H1 (cell line): ENCODE data around the gene PLSCR3. TPM values are rescaled to one million over a fixed set of nuclear protein-coding genes. Genes with fewer than 3 reads are reported as not detected.

Experiments used
- CTCF ChIA-PET: fragments of 300-600 bp; sonication (Branson Sonifier 250); formaldehyde crosslinking; loops from one replicate; lab custom pipeline; 2021; ENCODE audit not compliant: partially characterized antibody; lab: Charles Lee
- POLR2A ChIA-PET: fragments of 300-600 bp; sonication (Branson Sonifier 250); formaldehyde crosslinking; loops from one replicate; lab custom pipeline; 2021; ENCODE audit warnings: inconsistent platforms; ENCODE audit not compliant: partially characterized antibody; lab: Charles Lee
- DNase-seq, 2 experiments: peaks; one replicate each; pipeline versions ENCODE4 v3.0.0 to v3.0.0-alpha.2; 2010 to 2022; ENCODE audit warnings: low spot score in 2 of 2, low read depth in 1 of 2, mixed read lengths in 1 of 2
- FAIRE-seq: peaks from 2 replicates; lab custom pipeline; 2011; peaks lifted over from hg19 to GRCh38; lab: Jason Lieb, UNC
- H2AFZ ChIP-seq: 2 replicates; pipeline ENCODE4 v1.8.1; 2012; ENCODE audit warnings: low read length, inconsistent platforms
- H2AK5ac ChIP-seq: 2 replicates; pipeline ENCODE4 v1.6.1; 2013; ENCODE audit warnings: low read depth, low read length
- H2BK120ac ChIP-seq: replicated peaks from 2 replicates; pipeline ENCODE3; 2013; ENCODE audit warnings: low read depth, low read length, inconsistent platforms
- H2BK12ac ChIP-seq: 2 replicates; pipeline ENCODE4 v1.6.1; 2013; ENCODE audit warnings: low read depth, low read length
- H2BK15ac ChIP-seq: 2 replicates; pipeline ENCODE4 v1.6.1; 2013; ENCODE audit warnings: low read length
- H2BK20ac ChIP-seq: 2 replicates; pipeline ENCODE4 v1.6.1; 2013; ENCODE audit warnings: low read length
- H2BK5ac ChIP-seq: 2 replicates; pipeline ENCODE4 v1.6.1; 2013; ENCODE audit warnings: low read depth, low read length
- H3K14ac ChIP-seq: 2 replicates; pipeline ENCODE4 v1.6.1; 2013; ENCODE audit warnings: inconsistent platforms; ENCODE audit not compliant: insufficient read length
- H3K18ac ChIP-seq: 2 replicates; pipeline ENCODE4 v1.6.1; 2013; ENCODE audit warnings: low read length; ENCODE audit errors: extremely low read depth
- H3K23ac ChIP-seq: 2 replicates; pipeline ENCODE4 v1.6.1; 2013; ENCODE audit warnings: inconsistent platforms; ENCODE audit not compliant: insufficient read length
- H3K23me2 ChIP-seq: 2 replicates; pipeline ENCODE4 v1.6.1; 2013; ENCODE audit warnings: low read depth, low read length
- H3K27ac ChIP-seq: 2 replicates; pipeline ENCODE4 v1.6.1; 2011; ENCODE audit warnings: low read depth, low read length, inconsistent platforms
- H3K27me3 ChIP-seq, 4 experiments: replicated peaks in 1 of 4; 1 replicate in 1 of 4; 2 replicates in 3 of 4; pipeline versions ENCODE4 v1.6.1 to v1.8.1; 2011 to 2013; ENCODE audit warnings: low read length in 3 of 4, mild to moderate bottlenecking in 3 of 4, inconsistent platforms in 2 of 4, mixed read lengths in 2 of 4, moderate library complexity in 1 of 4; ENCODE audit not compliant: control insufficient read depth in 3 of 4, insufficient read depth in 3 of 4; ENCODE audit errors: extremely low read depth in 1 of 4
- H3K36me3 ChIP-seq, 4 experiments: 2 replicates each; pipeline versions ENCODE4 v1.6.1 to v1.8.1; 2011 to 2013; ENCODE audit warnings: mild to moderate bottlenecking in 4 of 4, low read length in 3 of 4, moderate library complexity in 2 of 4, control low read depth in 1 of 4, inconsistent platforms in 1 of 4; ENCODE audit not compliant: insufficient read depth in 4 of 4, control insufficient read depth in 2 of 4
- H3K4ac ChIP-seq: replicated peaks from 2 replicates; pipeline ENCODE3; 2013; ENCODE audit warnings: low read length, low read depth, mixed read lengths, inconsistent platforms; ENCODE audit not compliant: insufficient read length
- H3K4me1 ChIP-seq, 4 experiments: replicated peaks in 1 of 4; 1 replicate in 1 of 4; 2 replicates in 3 of 4; pipeline versions ENCODE4 v1.6.1 to v1.8.1; 2011 to 2013; ENCODE audit warnings: low read length in 3 of 4, inconsistent platforms in 2 of 4, mixed read lengths in 1 of 4; ENCODE audit not compliant: insufficient read depth in 4 of 4, control insufficient read depth in 3 of 4
- H3K4me2 ChIP-seq, 2 experiments: 2 replicates each; pipeline versions ENCODE4 v1.6.1 to v1.8.1; 2011 to 2013; ENCODE audit warnings: low read depth in 2 of 2, low read length in 2 of 2, control low read depth in 1 of 2, inconsistent platforms in 1 of 2, mild to moderate bottlenecking in 1 of 2; ENCODE audit not compliant: insufficient read depth in 1 of 2
- H3K4me3 ChIP-seq, 4 experiments: fragments of 200-600, 300-600 bp in 1 of 4; sonication (generic), shearing (Covaris generic), sonication (Bioruptor Twin) in 1 of 4; 2 replicates each; pipeline versions ENCODE4 v1.5.1 to v1.8.1; 2011 to 2016; ENCODE audit warnings: low read length in 4 of 4, low read depth in 3 of 4, control low read depth in 2 of 4, inconsistent platforms in 2 of 4, mild to moderate bottlenecking in 2 of 4, mixed read lengths in 1 of 4, moderate library complexity in 1 of 4; ENCODE audit not compliant: insufficient read depth in 2 of 4; ENCODE audit errors: extremely low read depth in 1 of 4
- H3K56ac ChIP-seq: replicated peaks from 2 replicates; pipeline ENCODE3; 2013; ENCODE audit warnings: low read depth, mild to moderate bottlenecking, mixed read lengths, low read length, inconsistent platforms; ENCODE audit not compliant: insufficient read length
- H3K79me1 ChIP-seq: 2 replicates; pipeline ENCODE4 v1.6.1; 2013; ENCODE audit warnings: low read depth, low read length, control low read depth
- H3K79me2 ChIP-seq, 2 experiments: 2 replicates each; pipeline versions ENCODE4 v1.6.1 to v1.8.1; 2012 to 2013; ENCODE audit warnings: low read length in 2 of 2, mild to moderate bottlenecking in 2 of 2, inconsistent platforms in 1 of 2; ENCODE audit not compliant: insufficient read depth in 2 of 2, control insufficient read depth in 1 of 2
- H3K9ac ChIP-seq, 4 experiments: replicated peaks in 1 of 4; 1 replicate in 1 of 4; 2 replicates in 3 of 4; pipeline versions ENCODE4 v1.6.1 to v1.8.1; 2011 to 2013; ENCODE audit warnings: low read depth in 3 of 4, low read length in 3 of 4, control low read depth in 2 of 4, mild to moderate bottlenecking in 2 of 4, moderate library complexity in 2 of 4, inconsistent platforms in 1 of 4; ENCODE audit errors: extremely low read depth in 1 of 4
- H3K9me3 ChIP-seq, 2 experiments: 2 replicates each; pipeline versions ENCODE4 v1.6.1 to v1.8.1; 2012 to 2013; ENCODE audit warnings: mild to moderate bottlenecking in 2 of 2, moderate library complexity in 2 of 2, control low read depth in 1 of 2, inconsistent platforms in 1 of 2, low read depth in 1 of 2, low read length in 1 of 2, mixed read lengths in 1 of 2; ENCODE audit not compliant: insufficient read depth in 2 of 2
- H4K20me1 ChIP-seq, 2 experiments: replicated peaks in 1 of 2; 2 replicates each; pipeline versions ENCODE3 to v1.8.1; 2011 to 2013; ENCODE audit warnings: inconsistent platforms in 2 of 2, low read length in 2 of 2, mild to moderate bottlenecking in 1 of 2; ENCODE audit not compliant: insufficient read depth in 2 of 2, control insufficient read depth in 1 of 2
- H4K5ac ChIP-seq: 2 replicates; pipeline ENCODE4 v1.6.1; 2013; ENCODE audit warnings: low read length, low read depth, mixed read lengths, inconsistent platforms; ENCODE audit not compliant: insufficient read length
- H4K8ac ChIP-seq: 2 replicates; pipeline ENCODE4 v1.8.0; 2013; ENCODE audit warnings: mild to moderate bottlenecking, moderate library complexity, low read length, inconsistent platforms; ENCODE audit not compliant: insufficient read depth; ENCODE audit errors: extremely low read depth
- H4K91ac ChIP-seq: replicated peaks from 2 replicates; pipeline ENCODE3; 2013; ENCODE audit warnings: low read length, mixed read lengths, inconsistent platforms; ENCODE audit not compliant: insufficient read length
- CEBPB ChIP-seq: IDR thresholded peaks from 2 replicates; pipeline ENCODE4 v1.6.1; 2012; ENCODE audit warnings: low read depth, low read length
- CHD1 ChIP-seq: IDR thresholded peaks from 2 replicates; pipeline ENCODE4 v1.6.1; 2012; ENCODE audit warnings: low read depth, low read length, improper control_type of control experiment
- HDAC2 ChIP-seq, 2 experiments: fragments of 300-600 bp in 1 of 2; sonication (generic) in 1 of 2; IDR thresholded peaks; 2 replicates each; pipeline ENCODE4 v1.6.1; 2011 to 2012; ENCODE audit warnings: low read depth in 2 of 2, low read length in 2 of 2, mild to moderate bottlenecking in 2 of 2, moderate library complexity in 2 of 2, borderline replicate concordance in 1 of 2, inconsistent platforms in 1 of 2
- JUND ChIP-seq: IDR thresholded peaks from 2 replicates; pipeline ENCODE4 v1.6.1; 2011; ENCODE audit warnings: mild to moderate bottlenecking, improper control_type of control experiment, low read length
- KDM4A ChIP-seq: IDR thresholded peaks from one replicate; pipeline ENCODE4 v1.7.1; 2012; ENCODE audit warnings: low read depth, mild to moderate bottlenecking, moderate library complexity, low read length, inconsistent platforms; ENCODE audit not compliant: severe bottlenecking
- POU5F1 ChIP-seq: IDR thresholded peaks from 2 replicates; pipeline ENCODE4 v1.6.1; 2011; ENCODE audit warnings: low read depth, mild to moderate bottlenecking, low read length, moderate library complexity
- RAD21 ChIP-seq, 2 experiments: IDR thresholded peaks in 1 of 2; conservative IDR thresholded peaks in 1 of 2; 2 replicates each; pipeline ENCODE4 v1.6.1; 2011; ENCODE audit warnings: low read depth in 2 of 2, low read length in 2 of 2, improper control_type of control experiment in 1 of 2, inconsistent platforms in 1 of 2, mild to moderate bottlenecking in 1 of 2, moderate library complexity in 1 of 2
- SAP30 ChIP-seq: fragments of 300-600 bp; sonication (generic); IDR thresholded peaks from 2 replicates; pipeline ENCODE4 v1.7.1; 2012; ENCODE audit warnings: low read length, moderate library complexity, mild to moderate bottlenecking, inconsistent platforms; ENCODE audit not compliant: insufficient read depth, insufficient replicate concordance
- SIN3A ChIP-seq, 2 experiments: IDR thresholded peaks in 1 of 2; conservative IDR thresholded peaks in 1 of 2; 2 replicates each; pipeline ENCODE4 v1.6.1; 2011 to 2012; ENCODE audit warnings: low read length in 2 of 2, improper control_type of control experiment in 1 of 2, low read depth in 1 of 2, mild to moderate bottlenecking in 1 of 2
- TAF1 ChIP-seq: IDR thresholded peaks from 2 replicates; pipeline ENCODE4 v1.6.1; 2011; ENCODE audit warnings: mild to moderate bottlenecking, low read depth, low read length
- WGBS, 2 experiments: shearing (Covaris generic) in 1 of 2; methylation state at CpG; one replicate each; pipeline versions ENCODE4 v1.1.6 to v1.1.7; 2013 to 2015; ENCODE audit warnings: low lambda C conversion rate in 2 of 2, mixed read lengths in 2 of 2, inconsistent platforms in 1 of 2, low coverage in 1 of 2, missing lambda C conversion rate in 1 of 2; ENCODE audit not compliant: insufficient replicate concordance in 2 of 2, insufficient coverage in 1 of 2, insufficient read length in 1 of 2; ENCODE audit errors: extremely low coverage in 1 of 2, missing lambda C conversion rate in 1 of 2; 5-methylcytosine and 5-hydroxymethylcytosine counted together
- polyA plus RNA-seq, 7 experiments: library from polyadenylated mRNA; depleted of rRNA in 3 of 7; stranded (reverse) in 5 of 7; unstranded in 2 of 7; fragments of >200 nt in 5 of 7; fragments of 200-250 nt in 2 of 7; gene quantifications; 1 replicate in 5 of 7; 2 replicates in 1 of 7; 4 replicates in 1 of 7; pipeline versions ENCODE4 v1.2.1 to v1.2.3, GENCODE V29; 2011 to 2013; ENCODE audit warnings: missing spikeins in 2 of 7, mixed read lengths in 2 of 7
- total RNA-seq: library from RNA; stranded (reverse); fragmentation: NEBNext Ultra II Directional; extraction: Animal tissue kit (Norgen Biotek cat#: 25700); gene quantifications from 2 replicates; pipeline ENCODE4 v1.2.1, GENCODE V29; 2021

Gene PLSCR3
- total and polyA plus RNA-seq, 2 of the 8 experiments (the other 6 are each of a cell fraction or from before 2014, with no cell fraction given): 36.1 to 38.7 TPM

DNA sequence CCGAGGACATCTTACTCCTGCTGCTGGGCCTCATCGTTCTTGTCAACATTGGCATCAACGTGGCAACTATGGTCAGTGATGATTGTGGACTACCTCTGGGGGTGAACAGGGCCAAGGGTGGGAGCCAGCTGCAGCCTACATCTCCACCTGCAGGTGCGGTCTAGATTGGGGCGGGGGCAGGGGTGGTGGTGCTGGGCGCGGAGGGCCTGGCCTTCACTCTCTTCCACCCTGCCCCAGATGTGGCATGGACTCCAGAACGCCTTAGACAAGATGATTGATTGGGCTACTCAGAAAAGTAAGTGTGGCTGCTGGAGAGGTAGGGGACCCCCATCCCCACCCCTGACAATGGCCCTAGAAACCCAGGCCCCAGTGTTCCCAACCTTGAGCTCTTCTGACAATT lies 31.4 kb upstream of the PLSCR3 start:
- H2BK15ac ChIP-seq: no peak overlapping the region
- peaks cover 0 to 4% of the 10 kb centered on the region in 2 experiments for H4K20me1 ChIP-seq
- H3K23ac ChIP-seq: no peak overlapping the region
- no peak overlapping the region for H2AK5ac ChIP-seq
- no peak overlapping the region for H2BK20ac ChIP-seq
- no peak overlapping the region for H2BK12ac ChIP-seq
- TF ChIP-seq SIN3A (conservative IDR thresholded peaks at IDR 0.05 in 1 of 2, IDR thresholded peaks at IDR 0.05 in 1 of 2; ENCODE audit: low read depth in 1 of 2, low read length in 2 of 2) (no peak), CHD1 (no peak), JUND (no peak), POU5F1 (no peak), TAF1 (no peak), KDM4A (no peak), SAP30 (no peak), HDAC2 (IDR thresholded peaks at IDR 0.05; ENCODE audit: borderline replicate concordance in 1 of 2, low read depth in 2 of 2, low read length in 2 of 2) (no peak), RAD21 (IDR thresholded peaks at IDR 0.05 in 1 of 2, conservative IDR thresholded peaks at IDR 0.05 in 1 of 2; ENCODE audit: low read depth in 2 of 2, low read length in 2 of 2) (no peak), CEBPB (no peak)
- H3K79me2 ChIP-seq: no peaks in the 10 kb centered on the region
- no peak overlapping the region for H3K9ac ChIP-seq
- no peaks in the 10 kb centered on the region for H3K9me3 ChIP-seq
- no peaks in the 10 kb centered on the region for H3K23me2 ChIP-seq
- no peak overlapping the region for H3K56ac ChIP-seq
- no peaks in the 10 kb centered on the region for H3K36me3 ChIP-seq
- peaks cover 0 to 2% (median 0%) of the 10 kb centered on the region in 4 experiments; a peak in 1 of 7 replicates for H3K4me1 ChIP-seq
- WGBS, 2 experiments: 90% methylated on average over 8 of the region's 8 CpGs; no CpG with 5 or more reads in 1 of the 2 experiments
- no peak overlapping the region for H4K8ac ChIP-seq
- H3K4me2 ChIP-seq: no peak overlapping the region
- H2BK5ac ChIP-seq: no peak overlapping the region
- CTCF ChIA-PET: interaction anchor here (0.6 to 3.3 kb wide), 4 partner anchors 11 to 88 kb away, joined by 3 to 17 read pairs (median 6); partner anchors contain the start of gene TMEM102
- H3K4me3 ChIP-seq: no peak overlapping the region
- H3K27ac ChIP-seq: no peak overlapping the region
- no peak overlapping the region for H3K14ac ChIP-seq
- no peak overlapping the region for H3K18ac ChIP-seq
- H4K5ac ChIP-seq: no peak overlapping the region
- FAIRE-seq: no peak
- DNase-seq: no peak
- POLR2A ChIA-PET: interaction anchor here (0.8 to 2.6 kb wide), 4 partner anchors 9 to 58 kb away, joined by 3 to 13 read pairs (median 4); partner anchors contain the start of genes POLR2A and TMEM102
- H2AFZ ChIP-seq: no peak overlapping the region
- H2BK120ac ChIP-seq: no peak overlapping the region
- no peak overlapping the region for H4K91ac ChIP-seq
- no peak overlapping the region for H3K4ac ChIP-seq
- no peaks in the 10 kb centered on the region; a peak in 1 of 7 replicates for H3K27me3 ChIP-seq
- no peaks in the 10 kb centered on the region for H3K79me1 ChIP-seq
